Ishikawa (cell line): Measurements from ENCODE around the gene UBE2L5.

Experiments used
- CEBPB ChIP-seq: IDR thresholded peaks from 2 replicates; pipeline ENCODE4 v1.6.1; 2012
- CREB1 ChIP-seq: IDR thresholded peaks from 2 replicates; pipeline ENCODE4 v1.6.1; 2012; ENCODE audit warnings: low read depth
- EGR1 ChIP-seq: IDR thresholded peaks from 2 replicates; pipeline ENCODE4 v1.6.1; 2012
- EP300 ChIP-seq: IDR thresholded peaks from 2 replicates; pipeline ENCODE4 v1.6.1; 2012; ENCODE audit warnings: borderline replicate concordance
- FOXM1 ChIP-seq: IDR thresholded peaks from 2 replicates; pipeline ENCODE4 v1.6.1; 2012; ENCODE audit warnings: low read depth, borderline replicate concordance
- NFIC ChIP-seq: IDR thresholded peaks from 2 replicates; pipeline ENCODE4 v1.6.1; 2012
- RAD21 ChIP-seq: IDR thresholded peaks from 2 replicates; pipeline ENCODE4 v1.6.1; 2012; ENCODE audit warnings: low read depth
- TAF1 ChIP-seq: IDR thresholded peaks from 2 replicates; pipeline ENCODE4 v1.6.1; 2012; ENCODE audit warnings: low read depth, mild to moderate bottlenecking
- TCF12 ChIP-seq: IDR thresholded peaks from 2 replicates; pipeline ENCODE4 v1.6.1; 2012; ENCODE audit warnings: low read depth
- TEAD4 ChIP-seq: IDR thresholded peaks from 2 replicates; pipeline ENCODE4 v1.6.1; 2012
- YY1 ChIP-seq: IDR thresholded peaks from 2 replicates; pipeline ENCODE4 v1.6.1; 2012; ENCODE audit warnings: low read depth
- ZBTB7A ChIP-seq: IDR thresholded peaks from 2 replicates; pipeline ENCODE4 v1.6.1; 2012; ENCODE audit warnings: low read depth
- TF ChIP-seq, protein P1 (sequence below): IDR thresholded peaks from 2 replicates; pipeline ENCODE4 v1.6.1; 2012
- TF ChIP-seq, protein P2 (sequence below): IDR thresholded peaks from 2 replicates; pipeline ENCODE4 v1.6.1; 2012
- TF ChIP-seq, protein P3 (sequence below): IDR thresholded peaks from 2 replicates; pipeline ENCODE4 v1.6.1; 2012; ENCODE audit warnings: low read depth, mild to moderate bottlenecking

The UBE2L5 gene

DNA sequence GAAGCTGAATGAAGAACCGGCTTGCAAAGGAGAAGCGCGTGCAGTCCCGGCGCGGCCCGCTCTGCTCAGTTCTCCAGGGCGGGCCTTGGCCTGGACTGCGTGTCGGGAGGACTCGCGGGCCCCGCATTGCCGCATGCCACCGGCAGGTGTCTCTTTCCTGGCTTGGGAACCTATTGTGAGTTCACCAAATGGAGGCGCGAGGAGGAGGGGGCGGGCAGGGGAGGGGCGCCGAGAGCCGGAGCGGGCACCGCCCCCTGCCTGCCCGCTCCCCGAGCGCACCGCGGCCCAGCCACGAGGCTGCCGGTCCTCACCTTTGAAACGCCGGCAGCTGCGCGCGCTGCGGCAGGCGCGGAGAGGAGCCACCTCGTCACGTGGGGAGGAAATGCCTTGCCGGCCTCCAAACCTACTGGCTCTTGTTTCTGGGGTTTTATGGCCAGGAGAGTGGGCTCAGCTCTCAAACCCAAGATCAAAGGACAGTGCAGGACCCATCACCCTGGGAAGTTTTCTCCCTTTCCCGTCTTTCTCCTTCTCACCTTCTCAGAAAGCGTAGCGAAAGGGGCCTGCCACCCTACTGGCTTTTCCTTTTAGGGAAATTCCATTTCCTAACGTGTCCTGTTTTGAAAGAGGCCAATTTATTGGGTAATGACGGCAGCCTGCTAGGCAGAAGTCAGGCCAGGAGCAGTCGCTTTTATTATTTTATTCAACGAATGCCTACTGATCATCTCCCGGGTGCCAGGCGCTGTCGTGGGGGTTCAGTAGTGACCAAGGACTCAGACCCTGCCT, 13.8 kb upstream of the UBE2L5 start:
- TF ChIP-seq NFIC (peak; percentile 67; the same call in 1 of the 2 replicates), YY1 (peak; percentile 50; the same call in 1 of the 2 replicates), CEBPB (no peak), TAF1 (no peak), EGR1 (0 out of 2 replicates have a peak, but pooled peaks have one; percentile 20), ZBTB7A (0 out of 2 replicates have a peak, but pooled peaks have one; percentile 29), RAD21 (peak; percentile 51; the same call in 1 of the 2 replicates), FOXM1 (no peak)
- TF ChIP-seq, protein P1, sequence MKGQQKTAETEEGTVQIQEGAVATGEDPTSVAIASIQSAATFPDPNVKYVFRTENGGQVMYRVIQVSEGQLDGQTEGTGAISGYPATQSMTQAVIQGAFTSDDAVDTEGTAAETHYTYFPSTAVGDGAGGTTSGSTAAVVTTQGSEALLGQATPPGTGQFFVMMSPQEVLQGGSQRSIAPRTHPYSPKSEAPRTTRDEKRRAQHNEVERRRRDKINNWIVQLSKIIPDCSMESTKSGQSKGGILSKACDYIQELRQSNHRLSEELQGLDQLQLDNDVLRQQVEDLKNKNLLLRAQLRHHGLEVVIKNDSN = peak; percentile 89
- TF ChIP-seq, protein P2, sequence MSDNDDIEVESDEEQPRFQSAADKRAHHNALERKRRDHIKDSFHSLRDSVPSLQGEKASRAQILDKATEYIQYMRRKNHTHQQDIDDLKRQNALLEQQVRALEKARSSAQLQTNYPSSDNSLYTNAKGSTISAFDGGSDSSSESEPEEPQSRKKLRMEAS = peak; percentile 97

DNA sequence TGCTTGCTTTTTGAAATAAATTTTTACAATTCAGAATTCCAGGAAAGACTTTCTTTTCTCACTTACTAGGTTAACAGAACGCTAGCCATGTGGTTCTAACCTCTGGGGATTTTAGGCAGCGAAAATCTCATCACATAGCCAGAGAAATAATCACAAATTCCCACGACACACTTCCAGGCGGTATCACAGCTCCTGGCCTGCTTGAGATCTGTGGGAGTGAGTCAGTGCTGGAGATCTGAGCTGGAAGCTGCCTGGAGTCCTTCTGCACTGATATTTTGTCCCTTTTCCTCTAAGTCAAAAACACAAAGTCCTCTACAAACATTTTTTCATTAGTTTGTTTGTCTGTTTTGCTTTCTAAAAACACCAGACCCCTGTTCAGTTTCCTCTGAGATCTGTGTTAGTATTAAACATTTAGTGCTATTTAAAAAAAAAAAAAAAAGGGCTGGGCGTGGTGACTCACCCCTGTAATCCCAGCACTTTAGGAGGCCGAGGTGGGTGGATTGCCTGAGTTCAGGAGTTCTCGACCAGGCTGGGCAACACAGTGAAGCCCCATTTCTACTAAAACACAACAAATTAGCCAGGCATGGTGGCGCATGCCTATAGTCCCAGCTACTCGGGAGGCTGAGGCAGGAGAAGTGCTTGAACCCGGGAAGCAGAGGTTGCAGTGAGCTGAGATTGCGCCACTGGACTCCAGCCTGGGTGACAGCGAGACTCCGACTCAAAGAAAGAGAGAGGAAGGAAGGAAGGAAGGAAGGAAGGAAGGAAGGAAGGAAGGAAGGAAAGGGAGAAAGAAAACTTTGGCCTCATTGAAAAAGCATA, 12.2 kb upstream of the UBE2L5 start:
- TF ChIP-seq FOXM1 (no peak), TCF12 (no peak), TEAD4 (no peak), NFIC (no peak), CEBPB (no peak), CREB1 (no peak), EP300 (no peak)
- TF ChIP-seq, protein P2 = no peak
- TF ChIP-seq, protein P1 = no peak

DNA sequence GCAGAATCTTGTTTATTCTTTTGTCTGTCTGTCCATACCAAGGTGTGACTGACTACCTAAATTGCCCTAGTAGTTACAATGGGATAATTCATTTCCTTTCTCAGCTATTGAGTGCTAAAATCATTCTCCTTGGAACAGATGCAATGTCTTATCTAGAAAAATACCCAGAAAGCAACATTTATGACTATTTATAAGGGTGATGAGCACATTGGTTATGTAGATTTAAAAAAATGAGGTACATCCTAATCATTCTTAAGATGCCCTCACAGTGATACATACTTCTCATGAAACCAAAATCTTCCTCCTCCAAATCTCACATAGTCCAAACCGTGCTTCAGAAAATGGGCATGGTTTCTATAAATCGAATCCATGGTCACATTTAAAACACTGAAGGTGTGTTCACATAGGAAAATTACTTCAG, 11.6 kb upstream of the UBE2L5 start:
- TF ChIP-seq FOXM1 (no peak), RAD21 (no peak), NFIC (no peak)
- TF ChIP-seq, protein P3, sequence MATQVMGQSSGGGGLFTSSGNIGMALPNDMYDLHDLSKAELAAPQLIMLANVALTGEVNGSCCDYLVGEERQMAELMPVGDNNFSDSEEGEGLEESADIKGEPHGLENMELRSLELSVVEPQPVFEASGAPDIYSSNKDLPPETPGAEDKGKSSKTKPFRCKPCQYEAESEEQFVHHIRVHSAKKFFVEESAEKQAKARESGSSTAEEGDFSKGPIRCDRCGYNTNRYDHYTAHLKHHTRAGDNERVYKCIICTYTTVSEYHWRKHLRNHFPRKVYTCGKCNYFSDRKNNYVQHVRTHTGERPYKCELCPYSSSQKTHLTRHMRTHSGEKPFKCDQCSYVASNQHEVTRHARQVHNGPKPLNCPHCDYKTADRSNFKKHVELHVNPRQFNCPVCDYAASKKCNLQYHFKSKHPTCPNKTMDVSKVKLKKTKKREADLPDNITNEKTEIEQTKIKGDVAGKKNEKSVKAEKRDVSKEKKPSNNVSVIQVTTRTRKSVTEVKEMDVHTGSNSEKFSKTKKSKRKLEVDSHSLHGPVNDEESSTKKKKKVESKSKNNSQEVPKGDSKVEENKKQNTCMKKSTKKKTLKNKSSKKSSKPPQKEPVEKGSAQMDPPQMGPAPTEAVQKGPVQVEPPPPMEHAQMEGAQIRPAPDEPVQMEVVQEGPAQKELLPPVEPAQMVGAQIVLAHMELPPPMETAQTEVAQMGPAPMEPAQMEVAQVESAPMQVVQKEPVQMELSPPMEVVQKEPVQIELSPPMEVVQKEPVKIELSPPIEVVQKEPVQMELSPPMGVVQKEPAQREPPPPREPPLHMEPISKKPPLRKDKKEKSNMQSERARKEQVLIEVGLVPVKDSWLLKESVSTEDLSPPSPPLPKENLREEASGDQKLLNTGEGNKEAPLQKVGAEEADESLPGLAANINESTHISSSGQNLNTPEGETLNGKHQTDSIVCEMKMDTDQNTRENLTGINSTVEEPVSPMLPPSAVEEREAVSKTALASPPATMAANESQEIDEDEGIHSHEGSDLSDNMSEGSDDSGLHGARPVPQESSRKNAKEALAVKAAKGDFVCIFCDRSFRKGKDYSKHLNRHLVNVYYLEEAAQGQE = no peak

DNA sequence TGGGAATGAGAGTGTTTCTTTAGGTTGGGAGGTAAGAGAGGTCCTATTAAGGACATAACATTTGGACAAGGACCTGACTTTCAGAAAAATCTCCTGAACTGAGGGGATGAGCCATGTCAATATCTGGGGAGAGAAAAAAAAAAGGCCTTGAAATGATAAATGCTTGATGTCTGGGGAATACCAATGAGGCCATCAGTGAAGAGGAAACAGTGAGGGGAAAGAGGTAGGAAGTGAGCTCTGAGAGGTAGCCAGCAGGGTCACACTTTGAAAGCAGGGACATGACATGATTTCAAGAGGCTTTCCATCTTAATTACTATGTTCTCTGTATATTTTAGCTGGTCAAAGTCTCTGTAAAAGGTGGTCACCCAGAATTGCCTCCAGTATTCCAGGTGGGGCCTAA, 9.9 kb upstream of the UBE2L5 start:
- TF ChIP-seq CEBPB = no peak
- TF ChIP-seq NFIC = no peak
- TF ChIP-seq EP300 = no peak
- TF ChIP-seq, protein P1 = no peak
- no peak for TF ChIP-seq TAF1
- TF ChIP-seq YY1 = no peak
- TF ChIP-seq RAD21 = no peak

DNA sequence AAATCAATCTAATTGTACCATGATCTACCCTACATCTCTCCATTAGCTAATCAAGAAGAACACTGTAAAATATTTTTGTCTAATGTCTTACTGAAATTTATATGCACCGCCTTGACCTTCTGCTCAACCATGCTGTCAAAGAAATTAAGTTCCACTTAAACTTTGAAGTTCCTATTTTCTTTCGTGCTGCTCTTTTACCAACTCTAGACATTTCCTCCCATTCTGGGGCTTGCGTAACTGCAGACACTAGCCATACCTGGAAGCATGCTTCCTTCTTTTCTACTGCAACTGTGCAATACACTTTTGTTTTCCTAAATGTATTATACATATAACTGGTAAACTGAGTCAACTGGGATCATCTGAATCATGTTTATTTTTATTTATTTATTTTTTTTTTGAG, 8.5 kb upstream of the UBE2L5 start:
- no peak for TF ChIP-seq CEBPB
- TF ChIP-seq ZBTB7A = no peak
- no peak for TF ChIP-seq EP300
- no peak for TF ChIP-seq NFIC
- TF ChIP-seq TAF1 = no peak
- TF ChIP-seq TEAD4 = no peak
- no peak for TF ChIP-seq YY1
- TF ChIP-seq, protein P2 = no peak

DNA sequence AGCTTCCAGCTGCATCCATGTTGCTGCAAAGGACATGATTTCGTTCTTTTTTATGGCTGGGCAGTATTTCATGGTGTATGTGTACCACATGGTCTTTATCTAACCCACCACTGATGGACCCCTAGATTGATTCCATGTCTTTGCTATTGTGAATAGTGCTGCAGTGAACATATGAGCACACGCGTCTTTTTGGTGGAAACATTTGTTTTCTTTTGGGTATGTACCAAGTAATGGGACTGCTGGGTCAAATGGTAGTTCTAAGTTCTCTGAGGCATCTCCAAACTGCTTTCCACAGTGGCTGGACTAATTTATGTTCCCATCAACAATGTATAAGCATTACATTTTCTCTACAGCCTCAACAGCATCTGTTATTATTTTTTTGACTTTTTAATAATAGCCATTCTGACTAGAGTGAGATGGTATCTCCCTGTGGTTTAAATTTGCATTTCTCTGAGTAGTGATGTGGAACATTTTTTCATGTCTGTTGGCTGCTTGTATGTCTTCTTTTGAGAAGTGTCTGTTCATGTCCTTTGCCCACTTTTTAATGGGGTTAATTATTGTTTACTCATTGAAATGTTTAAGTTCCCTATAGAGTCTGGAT, 6.8 kb upstream of the UBE2L5 start:
- TF ChIP-seq, protein P2 = no peak
- TF ChIP-seq YY1 (no peak), CREB1 (no peak), EP300 (no peak), TEAD4 (no peak), FOXM1 (no peak), TCF12 (no peak), TAF1 (no peak), ZBTB7A (no peak), RAD21 (no peak), CEBPB (no peak), NFIC (no peak), EGR1 (no peak)
- TF ChIP-seq, protein P3 = no peak
- TF ChIP-seq, protein P1 = no peak
